NCI-H2196 (cell line): ENCODE results near the gene TCF4.

Source experiments
- DNase-seq: peaks from one replicate; lab custom pipeline; 2025; ENCODE audit not compliant: unreplicated experiment; lab: John Stamatoyannopoulos, UW

TCF4 gene

GRCh38 chr18:55508651-55509050 lies 79.3 kb downstream of the TCF4 start:
- DNase-seq, result no peak

- no peak for DNase-seq
Observed at GRCh38 chr18:55506074-55506473, 81.9 kb downstream of the TCF4 start.

- DNase-seq, result no peak
Observed at GRCh38 chr18:55504808-55505207, 83.2 kb downstream of the TCF4 start.

- no peak for DNase-seq
Observed at GRCh38 chr18:55503167-55503820, 84.7 kb downstream of the TCF4 start.

- DNase-seq, result no peak
Observed at GRCh38 chr18:55501982-55502710, 85.8 kb downstream of the TCF4 start.

- DNase-seq, result no peak
Observed at GRCh38 chr18:55501579-55501978, 86.4 kb downstream of the TCF4 start.

- DNase-seq, result no peak
Observed at GRCh38 chr18:55500316-55501086, 87.5 kb downstream of the TCF4 start.

GRCh38 chr18:55499526-55499925 lies 88.5 kb downstream of the TCF4 start:
- no peak for DNase-seq

GRCh38 chr18:55497825-55498403 lies 90.1 kb downstream of the TCF4 start:
- DNase-seq, result no peak

- DNase-seq, result no peak
Observed at GRCh38 chr18:55494899-55495298, 93.1 kb downstream of the TCF4 start.

- no peak for DNase-seq
Observed at GRCh38 chr18:55494441-55494840, 93.6 kb downstream of the TCF4 start.

- no peak for DNase-seq
Observed at GRCh38 chr18:55491616-55492015, 96.4 kb downstream of the TCF4 start.

- DNase-seq, result no peak
Observed at GRCh38 chr18:55489034-55489986, 98.7 kb downstream of the TCF4 start.

- DNase-seq, result no peak
Observed at GRCh38 chr18:55488473-55488872, 99.5 kb downstream of the TCF4 start.

GRCh38 chr18:55487997-55488396 lies 100.0 kb downstream of the TCF4 start:
- DNase-seq, result no peak

- DNase-seq, result no peak
Observed at GRCh38 chr18:55486936-55487335, 101.1 kb downstream of the TCF4 start.

- DNase-seq, result no peak
Observed at GRCh38 chr18:55485666-55486065, 102.3 kb downstream of the TCF4 start.

GRCh38 chr18:55484773-55485172 lies 103.2 kb downstream of the TCF4 start:
- DNase-seq, result no peak

GRCh38 chr18:55483266-55483871 lies 104.6 kb downstream of the TCF4 start:
- DNase-seq, result no peak
